ENCODE measurements around the gene DNAH10. TPM values are rescaled to one million over a fixed set of nuclear protein-coding genes. Genes with fewer than 3 reads are reported as not detected.

The DNAH10 gene
- total RNA-seq, 1 donor from 2014 or later, result 0.54 TPM

GRCh38 chr12:123813349-123813748, 51.2 kb downstream of the DNAH10 start:
- H3K79me2 ChIP-seq (ENCODE audit: insufficient read depth, low read length), result no peaks in the 10 kb centered on the region
- no peak overlapping the region for H3K9ac ChIP-seq (ENCODE audit: low read length)
- no peak for FAIRE-seq
- H3K4me2 ChIP-seq (ENCODE audit: low read length), result no peak overlapping the region
- Mint-ChIP-seq H3K4me1 (ENCODE audit: low read depth, unreplicated experiment) (peaks cover 6% of the 10 kb centered on the region), H3K27ac (ENCODE audit: unreplicated experiment) (no peak overlapping the region), H3K36me3 (ENCODE audit: low read depth, unreplicated experiment) (peaks cover 2% of the 10 kb centered on the region), H3K27me3 (ENCODE audit: low read depth, unreplicated experiment) (peaks cover 10% of the 10 kb centered on the region), H3K9me3 (ENCODE audit: unreplicated experiment) (peaks cover 14% of the 10 kb centered on the region), H3K4me3 (ENCODE audit: unreplicated experiment) (no peak overlapping the region)
- H3K4me3 ChIP-seq (ENCODE audit: insufficient read depth, low read depth, low read length), result no peak overlapping the region
- H3K9me3 ChIP-seq (ENCODE audit: insufficient read depth, low read depth, low read length), result peaks cover 7% of the 10 kb centered on the region
- H3K27me3 ChIP-seq (ENCODE audit: insufficient read depth, low read length), result peaks cover 5% of the 10 kb centered on the region
- TF ChIP-seq CTCF (IDR thresholded peaks at IDR 0.05; ENCODE audit: insufficient read depth, low read depth, low read length) (no peak), EZH2 (IDR thresholded peaks at IDR 0.05; ENCODE audit: insufficient read depth, low read length) (no peak)
- no peaks in the 10 kb centered on the region for H4K20me1 ChIP-seq (ENCODE audit: insufficient read depth, low read length)
- no peak overlapping the region for H3K27ac ChIP-seq (ENCODE audit: low read depth, low read length)
- DNase-seq (ENCODE audit: low read depth), result peak; percentile 36
- no peaks in the 10 kb centered on the region for H3K36me3 ChIP-seq (ENCODE audit: insufficient read depth, low read length)
- H2AFZ ChIP-seq (ENCODE audit: low read depth, low read length), result no peak overlapping the region
- no peaks in the 10 kb centered on the region for H3K4me1 ChIP-seq (ENCODE audit: insufficient read depth, low read length)

- H3K4me3 ChIP-seq (ENCODE audit: insufficient read depth, low read depth, low read length), result no peak overlapping the region
- H3K27me3 ChIP-seq (ENCODE audit: insufficient read depth, low read length), result no peaks in the 10 kb centered on the region
- Mint-ChIP-seq H3K27me3 (ENCODE audit: low read depth, unreplicated experiment) (peaks cover 11% of the 10 kb centered on the region), H3K4me1 (ENCODE audit: low read depth, unreplicated experiment) (peaks cover 6% of the 10 kb centered on the region), H3K4me3 (ENCODE audit: unreplicated experiment) (no peak overlapping the region), H3K27ac (ENCODE audit: unreplicated experiment) (no peak overlapping the region), H3K9me3 (ENCODE audit: unreplicated experiment) (peaks cover 14% of the 10 kb centered on the region), H3K36me3 (ENCODE audit: low read depth, unreplicated experiment) (peaks cover 2% of the 10 kb centered on the region)
- peaks cover 7% of the 10 kb centered on the region for H3K9me3 ChIP-seq (ENCODE audit: insufficient read depth, low read depth, low read length)
- no peaks in the 10 kb centered on the region for H3K79me2 ChIP-seq (ENCODE audit: insufficient read depth, low read length)
- no peak for FAIRE-seq
- no peak overlapping the region for H3K27ac ChIP-seq (ENCODE audit: low read depth, low read length)
- TF ChIP-seq CTCF (IDR thresholded peaks at IDR 0.05; ENCODE audit: insufficient read depth, low read depth, low read length), result no peak
- TF ChIP-seq EZH2 (IDR thresholded peaks at IDR 0.05; ENCODE audit: insufficient read depth, low read length), result no peak
- no peaks in the 10 kb centered on the region for H4K20me1 ChIP-seq (ENCODE audit: insufficient read depth, low read length)
- no peaks in the 10 kb centered on the region for H3K4me1 ChIP-seq (ENCODE audit: insufficient read depth, low read length)
- no peak overlapping the region for H3K4me2 ChIP-seq (ENCODE audit: low read length)
- no peak overlapping the region for H2AFZ ChIP-seq (ENCODE audit: low read depth, low read length)
- no peak overlapping the region for H3K9ac ChIP-seq (ENCODE audit: low read length)
- no peaks in the 10 kb centered on the region for H3K36me3 ChIP-seq (ENCODE audit: insufficient read depth, low read length)
- DNase-seq (ENCODE audit: low read depth), result no peak
Measured at GRCh38 chr12:123815968-123816367, 53.9 kb downstream of the DNAH10 start.

GRCh38 chr12:123816896-123817537, 54.9 kb downstream of the DNAH10 start:
- Histone ChIP-seq H2AFZ (ENCODE audit: low read depth, low read length) (no peak overlapping the region), H3K27ac (ENCODE audit: low read depth, low read length) (no peak overlapping the region), H4K20me1 (ENCODE audit: insufficient read depth, low read length) (no peaks in the 10 kb centered on the region), H3K27me3 (ENCODE audit: insufficient read depth, low read length) (no peaks in the 10 kb centered on the region), H3K79me2 (ENCODE audit: insufficient read depth, low read length) (no peaks in the 10 kb centered on the region), H3K4me1 (ENCODE audit: insufficient read depth, low read length) (no peaks in the 10 kb centered on the region), H3K9ac (ENCODE audit: low read length) (no peak overlapping the region), H3K4me3 (ENCODE audit: insufficient read depth, low read depth, low read length) (no peak overlapping the region), H3K9me3 (ENCODE audit: insufficient read depth, low read depth, low read length) (peaks cover 7% of the 10 kb centered on the region), H3K36me3 (ENCODE audit: insufficient read depth, low read length) (no peaks in the 10 kb centered on the region), H3K4me2 (ENCODE audit: low read length) (no peak overlapping the region)
- Mint-ChIP-seq H3K4me1 (ENCODE audit: low read depth, unreplicated experiment) (peaks cover 6% of the 10 kb centered on the region), H3K27me3 (ENCODE audit: low read depth, unreplicated experiment) (peaks cover 11% of the 10 kb centered on the region), H3K36me3 (ENCODE audit: low read depth, unreplicated experiment) (peaks cover 2% of the 10 kb centered on the region), H3K9me3 (ENCODE audit: unreplicated experiment) (peaks cover 14% of the 10 kb centered on the region), H3K27ac (ENCODE audit: unreplicated experiment) (no peak overlapping the region), H3K4me3 (ENCODE audit: unreplicated experiment) (no peak overlapping the region)
- no peak for FAIRE-seq
- no peak for TF ChIP-seq CTCF (IDR thresholded peaks at IDR 0.05; ENCODE audit: insufficient read depth, low read depth, low read length)
- no peak for TF ChIP-seq EZH2 (IDR thresholded peaks at IDR 0.05; ENCODE audit: insufficient read depth, low read length)
- no peak for DNase-seq (ENCODE audit: low read depth)

All from astrocyte (in vitro differentiated cells and primary cell).